HTERT RPE-1 (cell line): ENCODE results near the gene EPB41L4A.

Experiments used
- in situ Hi-C: fragments of 300-500 bp; cut with MboI; formaldehyde crosslinking; loops from 4 replicates; pipeline ENCODE4 v1.14.3; 2020; ENCODE audit warnings: low sequenced_read_pairs

The EPB41L4A gene

GRCh38 chr5:112165897-112166737, 253.0 kb downstream of the EPB41L4A start:
- in situ Hi-C loops, result no loop called here

- in situ Hi-C loops, result no loop called here
Observed at GRCh38 chr5:112165399-112165798, 253.7 kb downstream of the EPB41L4A start.

- in situ Hi-C loops, result no loop called here
Observed at GRCh38 chr5:112163435-112163834, 255.6 kb downstream of the EPB41L4A start.

- in situ Hi-C loops, result no loop called here
Observed at GRCh38 chr5:112161392-112161748, 257.7 kb downstream of the EPB41L4A start.

- in situ Hi-C loops, result no loop called here
Observed at GRCh38 chr5:112160652-112161391, 258.3 kb downstream of the EPB41L4A start.

GRCh38 chr5:112159435-112159834, 259.6 kb downstream of the EPB41L4A start:
- in situ Hi-C loops, result no loop called here

- in situ Hi-C loops, result no loop called here
Observed at GRCh38 chr5:112156211-112156610, 262.9 kb downstream of the EPB41L4A start.

GRCh38 chr5:112154940-112155686, 264.0 kb downstream of the EPB41L4A start:
- in situ Hi-C loops, result no loop called here

GRCh38 chr5:112149727-112150126, 269.4 kb downstream of the EPB41L4A start:
- in situ Hi-C loops, result no loop called here

- in situ Hi-C loops, result no loop called here
Observed at GRCh38 chr5:112146323-112147226, 272.5 kb downstream of the EPB41L4A start.

GRCh38 chr5:112143690-112144089, 275.4 kb downstream of the EPB41L4A start:
- in situ Hi-C loops, result no loop called here

- in situ Hi-C loops, result no loop called here
Observed at GRCh38 chr5:112142769-112143270, 276.3 kb downstream of the EPB41L4A start.

GRCh38 chr5:112141582-112141981, 277.5 kb downstream of the EPB41L4A start:
- in situ Hi-C loops, result no loop called here

GRCh38 chr5:112138526-112138925, 280.6 kb downstream of the EPB41L4A start:
- in situ Hi-C loops, result no loop called here

- in situ Hi-C loops, result no loop called here
Observed at GRCh38 chr5:112136773-112137172, 282.3 kb downstream of the EPB41L4A start.

- in situ Hi-C loops, result no loop called here
Observed at GRCh38 chr5:112127861-112128260, 291.2 kb downstream of the EPB41L4A start.

GRCh38 chr5:112126982-112127381, 292.1 kb downstream of the EPB41L4A start:
- in situ Hi-C loops, result no loop called here

GRCh38 chr5:112125903-112126302, 293.2 kb downstream of the EPB41L4A start:
- in situ Hi-C loops, result no loop called here

- in situ Hi-C loops, result no loop called here
Observed at GRCh38 chr5:112124788-112125187, 294.3 kb downstream of the EPB41L4A start.

- in situ Hi-C loops, result no loop called here
Observed at GRCh38 chr5:112123086-112123485, 296.0 kb downstream of the EPB41L4A start.
